B cell (primary cell): Measurements from ENCODE around the gene LIN37. TPM values are rescaled to one million over a fixed set of nuclear protein-coding genes. Genes with fewer than 3 reads are reported as not detected.

Experiments
- ATAC-seq: fragments of 200-7000 bp; cut with Tn5 transposase; one replicate; pipeline ENCODE4 v1.10.0; 2021; ENCODE audit warnings: low read depth, mild to moderate bottlenecking, moderate number of reproducible peaks, moderate library complexity
- CTCF ChIA-PET: fragments of 350-600 bp; sonication (Branson Sonifier 250); formaldehyde crosslinking; loops from one replicate; lab custom pipeline; 2021; ENCODE audit warnings: antibody characterized with exemption, inconsistent platforms; lab: Charles Lee
- POLR2A ChIA-PET: fragments of 350-600 bp; sonication (Branson Sonifier 250); formaldehyde crosslinking; loops from one replicate; lab custom pipeline; 2021; ENCODE audit warnings: antibody characterized with exemption; lab: Charles Lee
- DNase-seq: peaks from one replicate; pipeline ENCODE4 v3.0.0; 2013
- H2AFZ ChIP-seq: 2 replicates; pipeline ENCODE4 v1.6.1; 2012; ENCODE audit warnings: mild to moderate bottlenecking, low read depth, low read length; ENCODE audit not compliant: insufficient read depth, poor library complexity, severe bottlenecking
- H3K27ac ChIP-seq, 2 donors: 1 replicate in 1 of 2; 2 replicates in 1 of 2; pipeline ENCODE4 v1.5.1; 2012 to 2013; ENCODE audit warnings: low read length in 2 of 2, mild to moderate bottlenecking in 2 of 2, moderate library complexity in 1 of 2
- H3K27me3 ChIP-seq, 4 experiments: fragments of 200-600 bp in 1 of 4; sonication (generic) in 1 of 4; replicated peaks in 1 of 4; 1 replicate in 2 of 4; 2 replicates in 2 of 4; pipeline versions ENCODE4 v1.6.1 to v1.7.0; 2013 to 2016; ENCODE audit warnings: low read length in 3 of 4, mild to moderate bottlenecking in 2 of 4, mixed read lengths in 1 of 4, moderate library complexity in 1 of 4; ENCODE audit not compliant: insufficient read depth in 4 of 4, control insufficient read depth in 3 of 4; ENCODE audit errors: control extremely low read depth in 1 of 4
- H3K36me3 ChIP-seq, 2 experiments: replicated peaks in 1 of 2; 1 replicate in 1 of 2; 2 replicates in 1 of 2; pipeline versions ENCODE4 v1.6.1 to v1.7.1; 2013; ENCODE audit warnings: low read length in 1 of 2; ENCODE audit not compliant: insufficient read depth in 2 of 2, control insufficient read depth in 1 of 2; ENCODE audit errors: control extremely low read depth in 1 of 2, extremely low read depth in 1 of 2
- H3K4me1 ChIP-seq, 2 donors: fragments of 200-600 bp in 1 of 2; sonication (generic) in 1 of 2; 1 replicate in 1 of 2; 2 replicates in 1 of 2; pipeline versions ENCODE4 v1.5.1 to v1.6.1; 2013 to 2017; ENCODE audit warnings: low read length in 2 of 2; ENCODE audit not compliant: control insufficient read depth in 2 of 2, insufficient read depth in 2 of 2
- H3K4me2 ChIP-seq: replicated peaks from 2 replicates; pipeline ENCODE3; 2012; ENCODE audit warnings: mild to moderate bottlenecking, low read depth, low read length; ENCODE audit not compliant: poor library complexity, severe bottlenecking
- H3K4me3 ChIP-seq, 5 experiments: fragments of 200-600 bp in 1 of 5; sonication (generic) in 1 of 5; 1 replicate in 3 of 5; 2 replicates in 2 of 5; pipeline versions ENCODE4 v1.5.1 to v1.7.0; 2011 to 2016; ENCODE audit warnings: low read length in 4 of 5, mild to moderate bottlenecking in 4 of 5, low read depth in 2 of 5, control low read depth in 1 of 5, moderate library complexity in 1 of 5; ENCODE audit not compliant: insufficient read depth in 1 of 5; ENCODE audit errors: control extremely low read depth in 1 of 5, extremely low read depth in 1 of 5
- H3K79me2 ChIP-seq: fragments of 200-600 bp; sonication (generic); one replicate; pipeline ENCODE4 v1.6.0; 2016; ENCODE audit warnings: low read length; ENCODE audit not compliant: control insufficient read depth, insufficient read depth
- H3K9ac ChIP-seq: fragments of 200-600 bp; sonication (generic); 2 replicates; pipeline ENCODE4 v1.6.1; 2017; ENCODE audit warnings: mild to moderate bottlenecking, low read length, moderate library complexity
- H3K9me3 ChIP-seq, 3 donors: one replicate each; pipeline versions ENCODE4 v1.6.1 to v1.7.1; 2013; ENCODE audit warnings: low read length in 2 of 3; ENCODE audit not compliant: control insufficient read depth in 2 of 3, insufficient read depth in 1 of 3; ENCODE audit errors: control extremely low read depth in 1 of 3
- H4K20me1 ChIP-seq: 2 replicates; pipeline ENCODE4 v1.6.0; 2012; ENCODE audit warnings: mild to moderate bottlenecking, low read length; ENCODE audit not compliant: insufficient read depth, control insufficient read depth, poor library complexity, severe bottlenecking
- H3K27ac Mint-ChIP-seq: one replicate; pipeline ENCODE4 v1.8.0; 2021; ENCODE audit warnings: mixed read lengths
- H3K27me3 Mint-ChIP-seq: one replicate; pipeline ENCODE4 v1.8.0; 2021; ENCODE audit warnings: mixed read lengths
- H3K4me1 Mint-ChIP-seq: one replicate; pipeline ENCODE4 v1.8.0; 2021; ENCODE audit warnings: mixed read lengths
- H3K4me3 Mint-ChIP-seq: one replicate; pipeline ENCODE4 v1.8.0; 2021; ENCODE audit warnings: mixed read lengths
- H3K9me3 Mint-ChIP-seq: one replicate; pipeline ENCODE4 v1.8.0; 2022; ENCODE audit warnings: mixed read lengths; ENCODE audit not compliant: insufficient read depth
- CTCF ChIP-seq: fragments of 200-600 bp; IDR thresholded peaks from one replicate; pipeline ENCODE4 v1.8.0; 2022; ENCODE audit warnings: antibody characterized with exemption, mild to moderate bottlenecking
- EZH2 ChIP-seq: IDR thresholded peaks from 2 replicates; pipeline ENCODE4 v1.6.1; 2012; ENCODE audit warnings: borderline replicate concordance, low read depth, mild to moderate bottlenecking, moderate library complexity, low read length; ENCODE audit not compliant: insufficient read depth, poor library complexity, severe bottlenecking
- WGBS: methylation state at CpG from one replicate; pipeline ENCODE4 v1.1.5; 2013; ENCODE audit warnings: missing lambda C conversion rate; ENCODE audit not compliant: insufficient coverage; 5-methylcytosine and 5-hydroxymethylcytosine counted together
- intact Hi-C: fragments of 100-400 bp; cut with micrococcal nuclease; formaldehyde crosslinking; loops from one replicate; pipeline ENCODE4 v1.10.0; 2022
- polyA plus RNA-seq: library from polyadenylated mRNA; depleted of rRNA; stranded (reverse); fragments of >200 nt; gene quantifications from 2 replicates; pipeline ENCODE4 v1.2.3, GENCODE V29; 2012
- total RNA-seq, 2 donors: library from RNA; stranded (reverse); fragments of 120-200 nt in 1 of 2; gene quantifications; 1 replicate in 1 of 2; 2 replicates in 1 of 2; pipeline versions ENCODE4 v1.2.3 to v1.2.4, GENCODE V29; 2013 to 2022

Gene LIN37
- total and polyA plus RNA-seq, 2 donors (not counting 1 experiment from before 2014, with no cell fraction given) = 22.3 to 64.1 TPM

GRCh38 chr19:35773020-35773806 lies 24.8 kb downstream of the LIN37 start:
- CTCF ChIA-PET = interaction anchor here (0.6 kb wide), 1 partner anchor 141 kb away, joined by 3 read pairs; no protein-coding TSS in a partner anchor
- WGBS = 88% methylated on average over 7 of the region's 9 CpGs
- H3K4me3 Mint-ChIP-seq = peak overlapping the region; percentile 5

More at GRCh38 chr19:35773020-35773806, 24.8 kb downstream of the LIN37 start:
- Histone ChIP-seq H3K4me2 (no peak overlapping the region), H3K36me3 (no peaks in the 10 kb centered on the region), H3K79me2 (peaks cover 4% of the 10 kb centered on the region), H3K4me3 (no peak overlapping the region), H3K9me3 (no peaks in the 10 kb centered on the region), H3K9ac (no peak overlapping the region), H3K27me3 (no peaks in the 10 kb centered on the region), H3K4me1 (peaks cover 10 to 16% of the 10 kb centered on the region in 2 donors), H3K27ac (no peak overlapping the region), H2AFZ (no peak overlapping the region), H4K20me1 (no peaks in the 10 kb centered on the region)
- Mint-ChIP-seq H3K27me3 (no peaks in the 10 kb centered on the region), H3K9me3 (no peaks in the 10 kb centered on the region), H3K4me1 (peaks cover 11% of the 10 kb centered on the region), H3K27ac (no peak overlapping the region)
- TF ChIP-seq CTCF (no peak), EZH2 (no peak)
- DNase-seq (no peak), ATAC-seq (no peak)
- intact Hi-C loops = no loop called here
- POLR2A ChIA-PET = no interaction called here
